GM12878 (cell line): ENCODE measurements around the gene BLTP3B. TPM values are rescaled to one million over a fixed set of nuclear protein-coding genes. Genes with fewer than 3 reads are reported as not detected.

Source experiments
- ATAC-seq: fragments of 200-7000 bp; cut with Tn5 transposase; 3 replicates; pipeline ENCODE4 v1.9.1; 2020; ENCODE audit warnings: mild to moderate bottlenecking, moderate library complexity
- BruUV-seq: library from RNA; stranded (reverse); fragments of 400-500 nt; replicated peaks from 2 replicates; lab custom pipeline; 2021; lab: Mats Ljungman, UMichigan
- CTCF ChIA-PET: fragments of 300-600 bp; sonication (Branson Sonifier 250); formaldehyde crosslinking; extraction: SDS; loops from one replicate; lab custom pipeline; 2021; ENCODE audit warnings: inconsistent platforms; lab: Yijun Ruan, JAX
- POLR2A ChIA-PET: fragments of 350-600 bp; formaldehyde crosslinking; extraction: SDS; loops from one replicate; lab custom pipeline; 2021; ENCODE audit warnings: inconsistent platforms; lab: Charles Lee
- RAD21 ChIA-PET: fragments of 300-600 bp; sonication (Branson Sonifier 250); formaldehyde crosslinking; loops from one replicate; lab custom pipeline; 2023; ENCODE audit warnings: antibody characterized with exemption; ENCODE audit not compliant: unreplicated experiment; lab: Charles Lee
- SMC1A ChIA-PET: fragments of 300-600 bp; sonication (Branson Sonifier 250); formaldehyde crosslinking; loops from one replicate; lab custom pipeline; 2023; ENCODE audit not compliant: unreplicated experiment, uncharacterized antibody; lab: Charles Lee
- DNase-seq: peaks from one replicate; pipeline ENCODE4 v3.0.0-alpha.2; 2011; ENCODE audit warnings: low read depth, low spot score
- FAIRE-seq: peaks from 3 replicates; lab custom pipeline; 2011; peaks lifted over from hg19 to GRCh38; lab: Jason Lieb, UNC
- H2AFZ ChIP-seq: 2 replicates; pipeline ENCODE4 v1.6.0; 2011; ENCODE audit warnings: low read depth, low read length, control low read depth; ENCODE audit not compliant: control insufficient read depth
- H3K27ac ChIP-seq: 2 replicates; pipeline ENCODE4 v1.5.1; 2011; ENCODE audit warnings: control low read depth; ENCODE audit not compliant: control insufficient read depth, insufficient read depth
- H3K27me3 ChIP-seq, 2 experiments: replicated peaks in 1 of 2; 2 replicates each; pipeline versions ENCODE4 v1.6.0 to v1.6.1; 2011; ENCODE audit warnings: low read length in 1 of 2; ENCODE audit not compliant: control insufficient read depth in 2 of 2, insufficient read depth in 2 of 2
- H3K36me3 ChIP-seq, 2 experiments: 2 replicates each; pipeline ENCODE4 v1.5.1; 2011; ENCODE audit warnings: low read length in 1 of 2; ENCODE audit not compliant: control insufficient read depth in 2 of 2, insufficient read depth in 2 of 2
- H3K4me1 ChIP-seq: 2 replicates; pipeline ENCODE4 v1.6.1; 2011; ENCODE audit warnings: mild to moderate bottlenecking, low read length, moderate library complexity, mixed read lengths; ENCODE audit not compliant: control insufficient read depth, insufficient read depth
- H3K4me2 ChIP-seq: 2 replicates; pipeline ENCODE4 v1.6.0; 2011; ENCODE audit warnings: control low read depth; ENCODE audit not compliant: control insufficient read depth, insufficient read depth
- H3K4me3 ChIP-seq: fragments of 200-600 bp; sonication (generic); 2 replicates; pipeline ENCODE4 v1.5.1; 2016
- H3K79me2 ChIP-seq: 2 replicates; pipeline ENCODE4 v1.6.0; 2011; ENCODE audit warnings: low read length; ENCODE audit not compliant: control insufficient read depth, insufficient read depth
- H3K9ac ChIP-seq: 2 replicates; pipeline ENCODE4 v1.8.0; 2011; ENCODE audit warnings: low read length, control low read depth, mixed read lengths; ENCODE audit not compliant: control insufficient read depth, insufficient read depth
- H3K9me3 ChIP-seq: replicated peaks from 3 replicates; pipeline ENCODE4 v1.5.1; 2011; ENCODE audit warnings: mild to moderate bottlenecking, low read length; ENCODE audit not compliant: control insufficient read depth, insufficient read depth
- H4K20me1 ChIP-seq: 2 replicates; pipeline ENCODE4 v1.6.0; 2011; ENCODE audit not compliant: control insufficient read depth, insufficient read depth
- BCL11A ChIP-seq: IDR thresholded peaks from 2 replicates; pipeline ENCODE4 v1.6.1; 2011; ENCODE audit warnings: low read depth, low read length
- CBFB ChIP-seq: IDR thresholded peaks from 2 replicates; pipeline ENCODE4 v1.6.1; 2016; ENCODE audit warnings: antibody characterized with exemption, low read depth
- CBX5 ChIP-seq: sonication (generic); IDR thresholded peaks from 2 replicates; pipeline ENCODE4 v1.6.1; 2016; ENCODE audit warnings: low read depth, moderate library complexity, mild to moderate bottlenecking, inconsistent platforms
- DPF2 ChIP-seq: fragments of 450-650 bp; IDR thresholded peaks from 2 replicates; pipeline ENCODE4 v1.6.1; 2017; ENCODE audit warnings: mild to moderate bottlenecking
- ESRRA ChIP-seq: IDR thresholded peaks from 2 replicates; pipeline ENCODE4 v1.6.1; 2012; ENCODE audit warnings: mild to moderate bottlenecking, low read length, improper control_type of control experiment
- IKZF2 ChIP-seq, 2 experiments: fragments of 450-650 bp; IDR thresholded peaks; 2 replicates each; pipeline ENCODE4 v1.6.1; 2017; ENCODE audit warnings: mild to moderate bottlenecking in 2 of 2, moderate library complexity in 2 of 2
- JUND ChIP-seq: IDR thresholded peaks from 2 replicates; pipeline ENCODE4 v1.6.1; 2012; ENCODE audit warnings: low read depth, mild to moderate bottlenecking, low read length, improper control_type of control experiment, moderate library complexity
- MTA2 ChIP-seq: fragments of 450-650 bp; IDR thresholded peaks from 2 replicates; pipeline ENCODE4 v1.6.1; 2016; ENCODE audit warnings: low read depth, mild to moderate bottlenecking, moderate library complexity
- NBN ChIP-seq: fragments of 450-650 bp; IDR thresholded peaks from 2 replicates; pipeline ENCODE4 v1.6.1; 2016
- NFYA ChIP-seq: IDR thresholded peaks from 2 replicates; pipeline ENCODE4 v1.6.1; 2011; ENCODE audit warnings: low read depth, mild to moderate bottlenecking, low read length, improper control_type of control experiment, borderline replicate concordance
- PML ChIP-seq: IDR thresholded peaks from 2 replicates; pipeline ENCODE4 v1.6.1; 2012; ENCODE audit warnings: low read length, inconsistent platforms
- POLR2AphosphoS2 ChIP-seq: IDR thresholded peaks from 2 replicates; pipeline ENCODE4 v1.6.1; 2011; ENCODE audit warnings: low read depth, mild to moderate bottlenecking, low read length, improper control_type of control experiment, moderate library complexity
- POLR2AphosphoS5 ChIP-seq: IDR thresholded peaks from 2 replicates; pipeline ENCODE4 v1.6.1; 2011; ENCODE audit warnings: mild to moderate bottlenecking, low read length, inconsistent platforms
- SIN3A ChIP-seq: IDR thresholded peaks from 2 replicates; pipeline ENCODE4 v1.6.1; 2012; ENCODE audit warnings: low read depth, low read length, improper control_type of control experiment
- SMAD1 ChIP-seq: fragments of 450-650 bp; IDR thresholded peaks from 2 replicates; pipeline ENCODE4 v1.6.1; 2018; ENCODE audit warnings: mild to moderate bottlenecking, low read depth; ENCODE audit not compliant: partially characterized antibody
- SMARCA5 ChIP-seq: fragments of 450-650 bp; IDR thresholded peaks from 2 replicates; pipeline ENCODE4 v1.6.1; 2017; ENCODE audit warnings: mild to moderate bottlenecking
- TCF12 ChIP-seq: IDR thresholded peaks from 2 replicates; pipeline ENCODE4 v1.6.1; 2011; ENCODE audit warnings: low read depth, mild to moderate bottlenecking, low read length
- ZNF274 ChIP-seq: IDR thresholded peaks from one replicate; pipeline ENCODE4 v1.8.0; 2011; ENCODE audit not compliant: insufficient read length, insufficient read depth
- WGBS: methylation state at CpG from one replicate; pipeline ENCODE4 v1.1.6; 2016; ENCODE audit warnings: low lambda C conversion rate; ENCODE audit not compliant: insufficient replicate concordance, insufficient coverage; ENCODE audit errors: missing lambda C conversion rate; 5-methylcytosine and 5-hydroxymethylcytosine counted together
- in situ Hi-C: fragments of 300-500 bp; cut with MboI; formaldehyde crosslinking; loops from 9 replicates; pipeline ENCODE4 v1.14.3; 2018; ENCODE audit warnings: mixed read lengths
- intact Hi-C: fragments of 100-400 bp; cut with micrococcal nuclease; formaldehyde crosslinking; loops from one replicate; pipeline ENCODE4 v1.14.2; 2022; ENCODE audit not compliant: unreplicated experiment
- polyA plus RNA-seq, 11 experiments: library from polyadenylated mRNA; depleted of rRNA in 4 of 11; unstranded in 6 of 11; stranded (reverse) in 5 of 11; fragments of >200 nt; fragmentation: Nextera tagmentation in 4 of 11; fragmentation: Illumina TruSeq in 1 of 11; extraction: Ambion mirVana in 4 of 11; extraction: Trizol in 1 of 11; gene quantifications; 1 replicate in 1 of 11; 2 replicates in 10 of 11; pipeline versions ENCODE4 v1.2.1 to v1.2.3, GENCODE V29; 2011 to 2016; ENCODE audit warnings: inconsistent platforms in 2 of 11, missing spikeins in 2 of 11, low read depth in 1 of 11
- total RNA-seq, 4 experiments: library from RNA; depleted of rRNA in 3 of 4; stranded (reverse); fragments of >200 nt in 3 of 4; fragmentation: Illumina TruSeq in 1 of 4; extraction: Trizol in 1 of 4; gene quantifications; 2 replicates each; pipeline versions ENCODE4 v1.2.1 to v1.2.3, GENCODE V29; 2013 to 2021
- TF ChIP-seq, protein P1 (sequence below): IDR thresholded peaks from 2 replicates; pipeline ENCODE4 v1.6.1; 2012; ENCODE audit warnings: low read depth, low read length, improper control_type of control experiment
- TF ChIP-seq, protein P2 (sequence below), 3 experiments: IDR thresholded peaks in 2 of 3; conservative IDR thresholded peaks in 1 of 3; 2 replicates each; pipeline ENCODE4 v1.5.1; 2011; ENCODE audit warnings: low read depth in 3 of 3, low read length in 3 of 3, mild to moderate bottlenecking in 3 of 3, control low read depth in 2 of 3, moderate library complexity in 2 of 3, inconsistent platforms in 1 of 3, mixed read lengths in 1 of 3; ENCODE audit not compliant: control insufficient read depth in 2 of 3, insufficient read depth in 1 of 3; ENCODE audit errors: extremely low read depth in 1 of 3

Gene BLTP3B
- total and polyA plus RNA-seq, 10 of the 15 experiments (the other 5 are each of a cell fraction or from before 2014, with no cell fraction given) = 3.6 to 23.6 (median 17.0) TPM

DNA sequence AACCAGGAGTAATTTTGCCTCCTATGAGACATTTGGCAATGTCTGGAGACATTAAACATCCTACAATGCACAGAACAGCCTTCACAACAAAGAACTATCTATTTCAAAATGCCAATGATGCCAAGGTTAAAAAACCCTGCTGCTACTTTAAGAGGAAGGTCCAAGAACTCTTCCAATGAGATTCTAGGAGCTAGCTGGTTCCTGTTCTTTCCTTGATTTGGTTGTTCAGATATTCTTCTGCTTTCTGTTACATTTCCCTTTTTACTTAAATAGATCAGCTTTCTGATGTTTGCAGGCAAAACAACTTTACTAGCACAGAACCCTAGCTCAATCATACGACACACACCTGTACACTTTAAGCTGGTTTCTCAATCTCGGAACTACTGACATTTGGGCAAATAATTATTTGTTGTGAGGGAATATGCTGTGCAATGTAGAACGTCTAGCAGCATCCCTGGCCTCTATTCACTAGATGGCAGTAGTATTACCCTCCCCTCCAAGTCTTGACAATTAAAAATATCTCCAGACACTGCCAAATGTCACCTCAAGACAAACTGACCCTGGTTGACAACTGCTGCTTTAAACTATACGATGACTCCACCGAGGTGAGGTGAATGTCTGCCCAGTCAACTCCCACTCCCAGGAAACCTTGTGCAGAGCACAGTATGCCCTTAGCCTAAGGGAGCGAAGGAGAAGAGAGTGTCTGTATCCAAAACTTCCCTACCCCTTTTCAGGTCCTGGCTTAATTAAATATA, 4.4 kb downstream of the BLTP3B start:
- peaks cover 65% of the 10 kb centered on the region for H3K79me2 ChIP-seq
- ChIA-PET CTCF (interaction anchor here (0.6 to 6.3 kb wide), 19 partner anchors 10 to 1245 kb away, joined by 3 to 45 read pairs (median 4); partner anchors contain the start of gene ACTR6), SMC1A (interaction anchor here (0.5 to 2.1 kb wide), 10 partner anchors 9 to 150 kb away, joined by 3 to 5 read pairs (median 3); no protein-coding TSS in a partner anchor), POLR2A (interaction anchor here (0.6 to 1.2 kb wide), 2 partner anchors 10 to 1747 kb away, joined by 3 to 7 read pairs; no protein-coding TSS in a partner anchor), RAD21 (interaction anchor here (0.9 to 1.9 kb wide), 7 partner anchors 14 to 127 kb away, joined by 3 to 6 read pairs (median 4); partner anchors contain the start of gene ACTR6)
- in situ Hi-C loops (no loop called here), intact Hi-C loops (no loop called here)
- peak overlapping the region; percentile 21 for H3K27ac ChIP-seq
- H3K4me2 ChIP-seq = peak overlapping the region; percentile 38
- 26% methylated on average over 6 of the region's 6 CpGs for WGBS
- peaks cover 14% of the 10 kb centered on the region for H3K4me1 ChIP-seq
- no peaks in the 10 kb centered on the region for H3K36me3 ChIP-seq
- H3K4me3 ChIP-seq = peak overlapping the region; percentile 48
- FAIRE-seq (peak; percentile 13), ATAC-seq (peak; percentile 43), DNase-seq (no peak)
- BruUV-seq = no TSS peak
- H3K9ac ChIP-seq = peak overlapping the region; percentile 22; the same call in 1 of the 2 replicates
- no peaks in the 10 kb centered on the region; the same call in 2 of the 3 replicates for H3K9me3 ChIP-seq
- H2AFZ ChIP-seq = peak overlapping the region; percentile 5; the same call in 1 of the 2 replicates
- H4K20me1 ChIP-seq = no peaks in the 10 kb centered on the region
- H3K27me3 ChIP-seq = no peaks in the 10 kb centered on the region
- TF ChIP-seq POLR2AphosphoS2 (no peak), SMAD1 (no peak), NBN (0 out of 2 replicates have a peak, but pooled peaks have one; percentile 19), CBFB (no peak), JUND (no peak), CBX5 (no peak), BCL11A (no peak), MTA2 (no peak), IKZF2 (IDR thresholded peaks at IDR 0.05) (no peak), SMARCA5 (0 out of 2 replicates have a peak, but pooled peaks have one; percentile 58), PML (no peak), TCF12 (no peak), POLR2AphosphoS5 (no peak), ESRRA (no peak), NFYA (no peak), ZNF274 (no peak), SIN3A (no peak), DPF2 (0 out of 2 replicates have a peak, but pooled peaks have one; percentile 20)
- TF ChIP-seq, protein P1, sequence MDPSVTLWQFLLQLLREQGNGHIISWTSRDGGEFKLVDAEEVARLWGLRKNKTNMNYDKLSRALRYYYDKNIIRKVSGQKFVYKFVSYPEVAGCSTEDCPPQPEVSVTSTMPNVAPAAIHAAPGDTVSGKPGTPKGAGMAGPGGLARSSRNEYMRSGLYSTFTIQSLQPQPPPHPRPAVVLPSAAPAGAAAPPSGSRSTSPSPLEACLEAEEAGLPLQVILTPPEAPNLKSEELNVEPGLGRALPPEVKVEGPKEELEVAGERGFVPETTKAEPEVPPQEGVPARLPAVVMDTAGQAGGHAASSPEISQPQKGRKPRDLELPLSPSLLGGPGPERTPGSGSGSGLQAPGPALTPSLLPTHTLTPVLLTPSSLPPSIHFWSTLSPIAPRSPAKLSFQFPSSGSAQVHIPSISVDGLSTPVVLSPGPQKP = no peak
- TF ChIP-seq, protein P2, sequence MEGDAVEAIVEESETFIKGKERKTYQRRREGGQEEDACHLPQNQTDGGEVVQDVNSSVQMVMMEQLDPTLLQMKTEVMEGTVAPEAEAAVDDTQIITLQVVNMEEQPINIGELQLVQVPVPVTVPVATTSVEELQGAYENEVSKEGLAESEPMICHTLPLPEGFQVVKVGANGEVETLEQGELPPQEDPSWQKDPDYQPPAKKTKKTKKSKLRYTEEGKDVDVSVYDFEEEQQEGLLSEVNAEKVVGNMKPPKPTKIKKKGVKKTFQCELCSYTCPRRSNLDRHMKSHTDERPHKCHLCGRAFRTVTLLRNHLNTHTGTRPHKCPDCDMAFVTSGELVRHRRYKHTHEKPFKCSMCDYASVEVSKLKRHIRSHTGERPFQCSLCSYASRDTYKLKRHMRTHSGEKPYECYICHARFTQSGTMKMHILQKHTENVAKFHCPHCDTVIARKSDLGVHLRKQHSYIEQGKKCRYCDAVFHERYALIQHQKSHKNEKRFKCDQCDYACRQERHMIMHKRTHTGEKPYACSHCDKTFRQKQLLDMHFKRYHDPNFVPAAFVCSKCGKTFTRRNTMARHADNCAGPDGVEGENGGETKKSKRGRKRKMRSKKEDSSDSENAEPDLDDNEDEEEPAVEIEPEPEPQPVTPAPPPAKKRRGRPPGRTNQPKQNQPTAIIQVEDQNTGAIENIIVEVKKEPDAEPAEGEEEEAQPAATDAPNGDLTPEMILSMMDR (IDR thresholded peaks at IDR 0.05 in 2 of 3, conservative IDR thresholded peaks at IDR 0.05 in 1 of 3; ENCODE audit: control insufficient read depth in 2 of 3, extremely low read depth in 1 of 3, insufficient read depth in 1 of 3, low read depth in 3 of 3, low read length in 3 of 3) = peak; percentile 52 to 57 (median 52)
